Endothelial cell (in vitro differentiated cells): ENCODE data around the gene RGS7. TPM values are rescaled to one million over a fixed set of nuclear protein-coding genes. Genes with fewer than 3 reads are reported as not detected.

ENCODE experiments used
- DNase-seq: peaks from one replicate; pipeline ENCODE4 v3.0.0; 2021; ENCODE audit warnings: low spot score
- H3K27ac Mint-ChIP-seq: one replicate; pipeline ENCODE4 v1.8.0; 2021; ENCODE audit warnings: mixed read lengths, inconsistent platforms; ENCODE audit not compliant: unreplicated experiment
- H3K27me3 Mint-ChIP-seq: one replicate; pipeline ENCODE4 v1.8.0; 2021; ENCODE audit warnings: mild to moderate bottlenecking, moderate library complexity, mixed read lengths, inconsistent platforms; ENCODE audit not compliant: unreplicated experiment
- H3K36me3 Mint-ChIP-seq: one replicate; pipeline ENCODE4 v1.8.0; 2021; ENCODE audit warnings: mild to moderate bottlenecking, low read depth, mixed read lengths, inconsistent platforms; ENCODE audit not compliant: unreplicated experiment
- H3K4me1 Mint-ChIP-seq: one replicate; pipeline ENCODE4 v1.8.0; 2021; ENCODE audit warnings: mild to moderate bottlenecking, mixed read lengths, inconsistent platforms; ENCODE audit not compliant: unreplicated experiment
- H3K4me3 Mint-ChIP-seq: one replicate; pipeline ENCODE4 v1.8.0; 2021; ENCODE audit warnings: mild to moderate bottlenecking, mixed read lengths, inconsistent platforms; ENCODE audit not compliant: unreplicated experiment
- H3K9me3 Mint-ChIP-seq: one replicate; pipeline ENCODE4 v1.8.0; 2021; ENCODE audit warnings: mixed read lengths, inconsistent platforms; ENCODE audit not compliant: unreplicated experiment
- CTCF ChIP-seq: fragments of 200-600 bp; sonication (generic); IDR thresholded peaks from one replicate; pipeline ENCODE4 v1.5.0; 2021; ENCODE audit warnings: antibody characterized with exemption; ENCODE audit not compliant: unreplicated experiment
- total RNA-seq: library from RNA; stranded (reverse); fragmentation: NEBNext Ultra II Directional; extraction: Animal tissue kit (Norgen Biotek cat#: 25700); gene quantifications from one replicate; pipeline ENCODE4 v1.2.1, GENCODE V29; 2021; ENCODE audit not compliant: unreplicated experiment

Gene RGS7
- total RNA-seq, 1 donor from 2014 or later, result 1.4 TPM

DNA sequence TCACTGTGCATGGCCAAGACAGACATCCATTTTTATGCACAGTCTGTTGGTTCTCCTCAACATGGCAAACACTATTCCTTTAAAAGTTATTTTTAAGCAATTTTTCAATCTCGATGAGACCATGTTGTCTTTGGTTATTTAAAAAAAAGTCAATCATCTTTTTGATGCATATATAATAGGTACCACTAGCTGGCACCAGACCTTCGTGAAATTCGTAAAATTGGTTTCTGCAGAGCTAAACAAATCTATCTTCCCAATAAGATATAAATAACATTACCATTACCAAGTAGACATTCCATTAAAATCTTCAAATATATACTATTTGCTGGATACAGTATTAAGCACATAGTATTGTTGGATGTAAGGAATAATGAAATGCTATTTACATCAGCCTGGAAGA, 525.1 kb downstream of the RGS7 start:
- DNase-seq, result no peak
- no peak overlapping the region for H3K27ac Mint-ChIP-seq

GRCh38 chr1:240831191-240831631, 525.8 kb downstream of the RGS7 start:
- TF ChIP-seq CTCF, result no peak
- Mint-ChIP-seq H3K27me3 (peaks cover 1% of the 10 kb centered on the region), H3K27ac (no peak overlapping the region), H3K36me3 (no peaks in the 10 kb centered on the region), H3K4me1 (no peaks in the 10 kb centered on the region), H3K9me3 (no peaks in the 10 kb centered on the region), H3K4me3 (no peak overlapping the region)
- DNase-seq, result no peak

More for the DNA sequence above, 525.1 kb downstream of the RGS7 start:
- Mint-ChIP-seq H3K27me3 (peaks cover 1% of the 10 kb centered on the region), H3K4me1 (no peaks in the 10 kb centered on the region), H3K9me3 (no peaks in the 10 kb centered on the region), H3K4me3 (no peak overlapping the region), H3K36me3 (no peaks in the 10 kb centered on the region)
- peak; percentile 11 for TF ChIP-seq CTCF

- Mint-ChIP-seq H3K4me1 (peaks cover 8% of the 10 kb centered on the region), H3K9me3 (no peaks in the 10 kb centered on the region), H3K36me3 (no peaks in the 10 kb centered on the region), H3K27me3 (no peaks in the 10 kb centered on the region), H3K27ac (no peak overlapping the region), H3K4me3 (no peak overlapping the region)
- TF ChIP-seq CTCF, result no peak
- no peak for DNase-seq
Observed at GRCh38 chr1:240829487-240829886, 527.5 kb downstream of the RGS7 start.

GRCh38 chr1:240827786-240828185, 529.2 kb downstream of the RGS7 start:
- Mint-ChIP-seq H3K36me3 (no peaks in the 10 kb centered on the region), H3K27me3 (no peaks in the 10 kb centered on the region), H3K4me3 (no peak overlapping the region), H3K27ac (no peak overlapping the region), H3K9me3 (no peaks in the 10 kb centered on the region), H3K4me1 (peaks cover 12% of the 10 kb centered on the region)
- no peak for TF ChIP-seq CTCF
- DNase-seq, result no peak

DNA sequence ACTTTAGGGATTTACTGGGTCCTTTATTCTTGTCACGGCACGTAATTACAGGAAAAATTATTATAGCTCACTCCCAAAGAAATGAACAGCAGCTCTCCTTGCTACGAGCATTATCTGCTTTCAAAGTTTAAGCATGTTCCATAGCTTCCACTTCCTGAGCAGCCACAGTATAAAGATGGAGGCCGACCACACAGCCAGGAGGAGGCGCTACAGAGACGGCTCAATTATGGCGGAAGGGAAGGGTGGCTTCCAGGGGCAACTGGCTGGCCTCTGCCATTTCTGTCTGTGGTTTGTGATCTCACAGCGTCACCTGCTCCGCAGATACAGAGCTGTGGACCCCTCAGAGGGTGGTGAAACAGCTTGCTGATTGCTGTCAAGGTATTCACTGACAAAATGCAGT, 532.8 kb downstream of the RGS7 start:
- Mint-ChIP-seq H3K4me1 (peaks cover 12% of the 10 kb centered on the region), H3K27ac (peak overlapping the region; percentile 77), H3K4me3 (no peak overlapping the region), H3K36me3 (no peaks in the 10 kb centered on the region), H3K27me3 (no peaks in the 10 kb centered on the region), H3K9me3 (no peaks in the 10 kb centered on the region)
- DNase-seq, result no peak
- TF ChIP-seq CTCF, result no peak
